Stimulated activated CD8-positive, alpha-beta memory T cell treated with anti-CD3 and anti-CD28 coated beads, Interleukin-12 subunit alpha, Interleukin-12 subunit beta, amount 100 ng/mL, for 24 hours (primary cell): Measurements from ENCODE around the gene FKBP4.
A peak's percentile ranks its signal among the peaks of the same experiment; 100 is the strongest.
"Not testable (repeated sequence)": the region's sequence is repeated elsewhere in the genome, so short reads cannot be mapped to it uniquely, and the experiment has no call there.

Experiments
- DNase-seq: peaks from one replicate; pipeline ENCODE4 v3.0.0-alpha.2; 2020; ENCODE audit errors: extremely low read depth

The FKBP4 gene, protein sequence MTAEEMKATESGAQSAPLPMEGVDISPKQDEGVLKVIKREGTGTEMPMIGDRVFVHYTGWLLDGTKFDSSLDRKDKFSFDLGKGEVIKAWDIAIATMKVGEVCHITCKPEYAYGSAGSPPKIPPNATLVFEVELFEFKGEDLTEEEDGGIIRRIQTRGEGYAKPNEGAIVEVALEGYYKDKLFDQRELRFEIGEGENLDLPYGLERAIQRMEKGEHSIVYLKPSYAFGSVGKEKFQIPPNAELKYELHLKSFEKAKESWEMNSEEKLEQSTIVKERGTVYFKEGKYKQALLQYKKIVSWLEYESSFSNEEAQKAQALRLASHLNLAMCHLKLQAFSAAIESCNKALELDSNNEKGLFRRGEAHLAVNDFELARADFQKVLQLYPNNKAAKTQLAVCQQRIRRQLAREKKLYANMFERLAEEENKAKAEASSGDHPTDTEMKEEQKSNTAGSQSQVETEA

DNA sequence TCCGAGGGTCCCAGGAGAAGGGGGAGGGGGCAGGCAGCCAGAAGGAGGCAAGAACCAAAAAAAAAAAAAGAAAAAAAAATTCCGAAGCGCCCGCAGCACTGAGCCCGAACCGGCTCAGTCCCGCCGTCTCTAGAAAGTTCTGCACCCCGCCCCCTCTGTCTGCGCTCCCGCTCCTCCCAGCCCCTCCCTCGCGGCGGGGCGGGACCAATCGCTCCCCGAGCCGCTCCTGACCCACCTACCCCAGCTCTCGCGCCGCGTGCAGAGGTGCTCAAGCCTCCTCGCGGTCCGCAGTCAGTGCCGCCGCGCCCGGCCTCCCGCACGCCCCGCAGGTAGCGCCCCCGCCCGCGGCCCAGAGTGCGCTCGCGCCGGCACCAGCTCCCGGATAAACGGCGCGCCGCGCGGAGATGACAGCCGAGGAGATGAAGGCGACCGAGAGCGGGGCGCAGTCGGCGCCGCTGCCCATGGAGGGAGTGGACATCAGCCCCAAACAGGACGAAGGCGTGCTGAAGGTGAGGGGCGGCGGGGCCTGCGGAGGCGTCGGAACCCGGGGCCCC, at the start of gene FKBP4:
FKBP4 (plus strand) TSS at position 235 of the 554 bp plus-strand sequence; CDS start at position 405, 170 bp downstream.
- DNase-seq = peak; percentile 78

DNA sequence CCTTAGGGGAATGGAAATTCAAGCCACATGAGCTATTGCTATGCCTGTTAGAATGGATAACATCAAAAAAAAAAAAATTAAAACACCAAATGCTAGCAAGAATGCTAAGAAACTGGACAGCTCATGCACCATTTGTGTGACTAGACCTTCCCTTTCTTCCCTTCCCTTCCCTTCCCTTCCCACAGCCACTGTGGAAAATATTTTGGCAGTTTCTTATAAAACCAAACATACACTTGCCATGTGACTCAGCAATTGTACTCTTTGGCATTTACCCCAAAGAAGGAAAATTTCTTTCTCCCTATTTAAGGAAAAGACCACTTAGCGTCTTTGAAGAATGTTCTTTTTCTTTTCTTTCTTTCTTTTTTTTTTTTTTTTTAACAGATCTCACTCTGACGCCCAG, 49.1 kb upstream of the FKBP4 start:
- no peak for DNase-seq

DNA sequence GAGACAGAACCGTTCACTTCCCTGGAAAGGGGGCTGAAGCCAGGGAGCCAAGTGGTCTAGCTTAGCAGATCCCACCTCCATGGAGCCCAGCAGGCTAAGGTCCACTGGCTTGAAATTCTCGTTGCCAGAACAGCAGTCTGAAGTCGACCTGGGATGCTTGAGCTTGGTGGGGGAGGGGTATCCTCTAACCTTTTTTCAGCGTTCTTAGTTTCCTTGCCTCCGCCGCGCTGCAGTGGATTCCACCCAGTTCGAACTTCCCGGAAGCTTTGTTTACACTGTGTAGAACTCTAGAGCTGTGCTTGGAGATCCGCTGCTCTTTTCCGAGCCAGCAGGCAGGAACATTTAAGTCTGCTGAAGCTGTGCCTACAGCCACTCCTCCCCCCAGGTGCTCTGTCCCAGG, 45.2 kb upstream of the FKBP4 start:
- DNase-seq = no peak

DNA sequence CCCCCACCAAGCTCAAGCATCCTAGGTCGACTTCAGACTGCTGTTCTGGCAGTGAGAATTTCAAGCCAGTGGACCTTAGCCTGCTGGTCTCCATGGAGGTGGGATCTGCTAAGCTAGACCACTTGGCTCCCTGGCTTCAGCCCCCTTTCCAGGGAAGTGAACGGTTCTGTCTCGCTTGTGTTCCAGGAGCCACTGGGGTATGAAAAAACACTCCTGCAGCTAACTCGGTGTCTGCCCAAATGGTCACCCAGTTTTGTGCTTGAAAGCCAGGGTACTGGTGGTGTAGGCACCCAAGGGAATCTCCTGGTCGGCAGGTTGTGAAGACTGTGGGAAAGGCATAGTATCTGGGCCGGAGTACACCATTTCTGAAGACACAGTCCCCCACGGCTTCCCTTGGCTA, 44.6 kb upstream of the FKBP4 start:
- DNase-seq = no peak

DNA sequence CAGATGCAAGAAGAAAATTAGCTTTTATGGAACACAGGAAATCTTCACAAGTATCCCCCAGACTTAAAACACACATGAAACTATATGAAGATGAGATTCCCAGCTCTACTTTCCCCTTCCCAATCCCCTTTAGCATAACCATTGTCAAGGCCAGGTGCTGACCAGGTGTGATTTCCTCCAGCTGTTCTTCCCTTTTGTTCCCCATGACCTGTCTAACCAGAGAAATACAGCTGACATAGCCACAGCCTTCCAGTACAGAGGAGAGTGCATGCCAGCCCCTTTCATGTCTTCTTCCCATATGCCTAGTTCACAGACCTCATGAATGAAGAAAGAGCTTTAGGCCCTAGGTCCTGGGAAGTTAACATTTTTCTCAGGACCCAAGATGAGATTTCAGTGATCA, 43.5 kb upstream of the FKBP4 start:
- no peak for DNase-seq

DNA sequence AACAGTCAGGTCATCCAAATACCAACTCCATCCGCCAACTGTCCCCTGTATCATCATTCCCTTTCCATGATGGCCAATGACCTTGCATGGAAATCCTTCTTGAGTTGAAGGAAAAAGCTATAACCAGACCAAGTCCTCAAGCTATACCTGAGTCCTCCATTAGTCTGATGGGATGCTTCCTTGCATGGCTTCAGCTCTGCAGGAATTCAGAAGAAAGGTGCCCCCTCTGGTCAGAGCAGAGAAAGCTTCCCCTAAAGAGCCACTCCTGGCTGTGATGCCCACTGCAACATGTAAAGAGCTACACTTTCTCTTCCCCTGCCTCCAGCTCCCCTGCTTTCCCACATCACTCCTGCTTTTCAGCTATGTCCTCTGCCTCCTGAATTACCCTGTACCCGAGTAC, 43.1 kb upstream of the FKBP4 start:
- DNase-seq = no peak

DNA sequence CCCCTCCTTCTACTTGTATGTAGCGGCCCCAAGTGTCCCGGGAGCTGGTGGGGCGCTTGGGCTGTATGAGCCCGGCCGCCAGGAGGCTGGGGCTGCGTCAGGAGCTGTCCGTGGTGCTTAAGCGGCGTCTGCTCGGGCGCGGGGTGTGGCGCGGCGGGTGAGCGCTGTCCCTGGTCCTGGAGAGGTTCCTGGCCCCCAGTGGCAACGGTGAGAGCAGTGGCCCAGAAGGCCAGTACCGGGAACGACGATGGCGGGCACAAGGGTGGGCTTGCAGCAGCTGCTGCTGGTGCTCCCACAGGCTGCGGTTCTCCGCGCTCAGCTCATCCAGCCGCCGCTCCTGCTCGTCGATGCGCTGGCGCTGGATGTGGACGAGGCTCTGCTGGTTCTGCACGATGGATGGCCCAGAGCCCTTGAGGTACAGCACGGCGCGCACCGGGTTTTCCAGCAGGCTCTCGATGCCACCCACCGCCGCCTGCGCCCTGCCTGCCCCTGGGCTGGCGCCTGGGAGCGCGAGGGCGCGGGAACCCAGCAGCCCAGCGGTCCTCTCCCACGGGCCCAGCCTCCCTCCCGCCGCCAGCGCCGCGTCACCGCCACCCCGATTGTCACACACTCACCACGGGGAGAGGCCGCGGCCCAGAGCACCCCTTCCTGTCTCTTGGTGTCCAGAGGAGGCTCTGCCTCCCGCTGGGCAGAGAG, 41.9 kb upstream of the FKBP4 start:
- DNase-seq = peak; percentile 14

DNA sequence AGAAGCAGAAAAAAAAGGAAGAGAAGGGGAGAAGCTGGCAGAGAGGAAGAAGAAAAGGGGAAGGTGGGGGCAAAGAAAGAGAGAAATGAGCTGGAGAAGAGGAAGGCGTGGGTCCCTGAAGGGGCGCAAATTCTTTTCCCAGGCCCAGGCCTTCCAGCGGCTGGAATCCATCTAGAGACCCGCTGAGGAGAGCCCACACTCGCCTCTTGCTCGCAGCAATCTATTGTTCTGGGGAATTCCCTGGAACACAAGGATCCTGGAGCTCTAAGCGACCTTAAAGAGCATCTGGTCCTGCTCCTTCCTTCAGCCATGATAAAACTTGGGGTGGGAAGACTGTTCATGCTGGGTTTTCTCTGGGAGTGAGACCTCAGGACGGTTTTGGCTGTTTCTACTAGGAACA, 41.2 kb upstream of the FKBP4 start:
- no peak for DNase-seq

DNA sequence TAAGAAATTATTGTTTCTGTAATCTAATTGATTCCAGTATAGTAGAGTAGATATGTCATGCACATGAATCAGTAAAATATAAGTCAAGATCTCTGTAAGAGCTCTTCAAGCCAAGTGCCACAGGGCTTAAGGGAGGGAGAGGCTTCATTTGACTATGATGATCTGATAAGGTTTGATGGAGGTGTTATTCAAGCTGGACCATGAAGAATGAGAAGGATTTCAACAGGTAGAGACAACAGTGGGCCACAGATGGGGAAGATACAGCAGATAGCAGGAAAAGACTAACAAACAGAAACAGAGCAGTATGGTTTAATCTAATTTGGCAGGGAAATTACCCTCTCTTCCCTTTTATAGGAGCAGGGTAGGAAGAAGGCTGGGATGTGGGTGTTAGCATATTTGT, 40.6 kb upstream of the FKBP4 start:
- no peak for DNase-seq

DNA sequence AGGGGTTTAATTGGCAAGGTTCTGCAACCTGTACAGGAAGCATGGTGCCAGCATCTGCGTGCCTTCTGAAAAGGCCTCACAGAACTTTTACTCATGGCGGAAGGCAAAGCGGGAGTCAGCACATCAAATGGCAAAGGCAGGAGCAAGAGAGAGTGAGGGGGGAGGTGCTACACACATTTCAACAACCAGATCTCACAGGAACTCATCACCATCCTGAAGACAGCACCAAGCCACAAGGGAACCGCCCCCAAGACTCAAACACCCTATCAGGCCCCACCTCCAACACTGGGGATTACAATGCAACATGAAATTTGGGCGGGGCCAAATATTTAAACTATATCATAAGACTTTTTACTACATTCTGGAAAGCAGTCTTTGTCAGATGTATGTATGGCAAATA, 38.0 kb upstream of the FKBP4 start:
- no peak for DNase-seq

DNA sequence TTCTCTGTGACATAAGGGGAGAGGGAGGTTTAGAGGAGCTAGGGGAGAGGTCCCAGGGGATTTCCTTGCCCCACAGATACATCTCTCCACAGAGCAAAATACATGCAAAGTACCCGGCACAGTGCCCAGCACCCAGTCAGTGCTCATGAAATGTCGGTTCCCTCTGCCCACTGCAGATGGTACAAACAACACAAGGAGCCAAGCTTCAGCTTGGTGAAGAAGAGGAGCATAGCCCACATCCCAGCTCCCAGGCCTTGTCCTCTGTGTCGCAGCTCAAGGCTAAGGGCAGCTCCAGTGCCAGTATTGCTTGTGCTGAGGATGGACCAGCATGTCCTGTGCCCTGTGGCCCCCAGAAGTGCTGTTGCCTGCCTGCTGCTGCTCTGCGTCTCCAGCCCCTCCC, 35.0 kb upstream of the FKBP4 start:
- DNase-seq = no peak

DNA sequence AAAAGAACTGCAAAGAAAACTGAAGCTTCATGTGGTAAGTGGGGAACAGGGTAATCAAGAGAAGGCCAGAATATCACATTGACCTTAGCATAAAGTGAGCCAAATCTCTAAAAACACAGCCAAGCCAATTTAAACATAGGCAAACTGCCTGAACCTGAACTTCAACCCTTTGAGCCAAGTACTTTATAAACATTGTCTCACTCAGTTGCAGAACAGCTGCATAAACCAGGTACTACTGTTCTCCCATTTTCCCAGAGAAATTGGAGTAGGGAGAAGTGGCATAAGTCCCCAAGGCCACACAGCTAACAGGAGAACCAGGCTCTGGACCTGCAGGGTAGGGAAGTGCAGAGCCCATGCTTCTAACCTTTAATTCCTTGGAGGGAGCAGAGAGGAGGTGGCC, 30.4 kb upstream of the FKBP4 start:
- DNase-seq = no peak

DNA sequence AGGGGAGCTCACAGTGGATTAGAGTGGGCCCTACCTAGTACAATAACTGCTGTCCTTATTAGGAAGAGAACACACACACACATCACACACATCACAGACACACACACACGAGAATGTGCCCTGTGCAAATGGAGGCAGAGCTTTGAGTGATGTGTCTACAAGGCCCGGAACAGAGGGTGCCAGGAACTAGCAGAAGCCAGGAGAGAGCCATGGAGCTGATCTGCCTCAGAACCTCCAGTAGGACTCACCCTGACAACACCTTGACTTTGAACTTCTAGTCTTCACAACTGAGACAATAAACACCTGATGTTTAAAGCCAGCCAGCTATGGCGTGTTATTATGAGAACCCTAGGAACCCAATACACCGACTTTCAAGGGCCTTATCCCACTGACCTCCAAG, 29.7 kb upstream of the FKBP4 start:
- DNase-seq = no peak

DNA sequence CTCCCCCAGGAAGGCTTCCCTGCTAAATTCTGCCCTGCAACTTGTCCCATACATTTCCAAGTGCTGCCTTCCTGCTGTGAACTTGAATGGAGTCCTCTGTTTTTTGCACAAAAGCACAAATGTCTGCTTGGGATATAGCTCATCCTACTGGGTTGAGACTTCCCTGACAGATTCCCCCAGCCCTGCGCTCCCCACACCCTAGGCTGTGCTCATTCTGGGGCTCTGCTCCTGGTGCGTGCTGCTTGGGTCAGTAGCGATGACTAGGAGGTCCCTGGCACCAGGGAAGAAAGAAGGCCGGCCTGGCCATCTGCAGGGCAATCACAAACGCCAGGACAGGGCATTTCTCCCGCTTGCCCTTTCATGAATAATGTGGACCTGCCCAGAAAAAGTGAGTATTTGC, 29.2 kb upstream of the FKBP4 start:
- no peak for DNase-seq

DNA sequence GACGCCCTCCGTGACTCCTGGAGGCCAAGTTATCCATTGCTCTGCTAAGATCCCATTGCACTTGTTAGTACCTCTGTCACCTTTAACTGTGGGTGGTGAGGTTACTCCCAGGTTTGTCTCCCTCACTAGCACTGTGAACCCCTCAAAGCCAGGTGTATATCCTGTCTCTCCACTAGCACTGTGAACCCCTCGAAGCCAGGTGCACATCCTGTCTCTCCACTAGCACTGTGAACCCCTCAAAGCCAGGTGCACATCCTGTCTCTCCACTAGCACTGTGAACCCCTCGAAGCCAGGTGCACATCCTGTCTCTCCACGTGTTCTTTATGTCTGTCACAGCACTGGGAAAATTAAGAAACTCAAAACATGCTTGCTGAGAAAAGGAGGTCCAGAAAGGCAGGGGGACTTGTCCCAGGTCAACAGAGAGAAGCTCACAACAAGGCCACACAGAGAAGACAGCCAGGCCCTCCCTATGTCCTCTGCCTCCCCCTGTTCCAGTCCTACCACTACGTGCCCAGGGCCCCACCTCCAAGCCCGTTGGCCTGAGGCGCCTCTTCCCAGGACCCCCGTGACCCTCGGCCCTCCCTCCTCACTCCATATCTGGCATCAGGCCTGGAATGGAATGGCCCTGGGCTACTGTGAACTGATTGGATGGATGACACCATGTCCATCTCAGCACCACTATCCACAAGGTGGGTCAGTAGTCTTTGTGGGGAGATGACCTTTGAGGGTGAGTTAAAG, 26.4 kb upstream of the FKBP4 start:
- DNase-seq = no peak

DNA sequence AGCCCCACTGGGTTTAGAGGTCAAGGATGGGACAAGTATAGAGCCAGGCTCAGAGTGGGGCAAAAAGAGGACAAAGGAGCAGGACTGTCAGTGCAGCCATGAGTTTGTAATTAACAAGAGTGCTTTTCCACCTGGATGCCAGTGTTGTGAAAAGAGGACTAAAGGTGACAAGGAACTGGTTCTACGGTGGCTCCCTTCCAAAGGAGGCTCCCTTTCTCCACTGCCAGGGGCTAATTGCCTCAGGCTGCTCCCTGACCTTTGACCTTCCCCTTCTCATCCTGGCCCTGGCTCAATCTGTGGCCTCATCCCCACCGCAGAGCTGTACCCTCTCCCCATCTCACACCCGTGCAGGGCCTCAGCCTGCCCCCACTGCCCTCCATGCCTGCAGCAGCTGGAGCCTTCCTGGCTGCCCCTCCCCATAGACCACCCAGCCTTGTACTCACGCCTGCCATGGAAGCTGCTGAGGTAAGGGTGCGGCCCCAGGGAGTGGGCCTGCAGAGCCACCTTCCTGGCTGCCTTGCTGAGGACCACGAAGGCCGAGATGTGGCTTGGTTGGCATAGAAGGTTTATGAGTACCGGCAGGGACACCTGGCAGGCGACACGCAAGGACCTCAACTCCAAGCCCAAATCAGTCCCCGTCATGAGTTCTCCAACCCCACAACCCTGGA, 24.8 kb upstream of the FKBP4 start:
- DNase-seq = no peak

DNA sequence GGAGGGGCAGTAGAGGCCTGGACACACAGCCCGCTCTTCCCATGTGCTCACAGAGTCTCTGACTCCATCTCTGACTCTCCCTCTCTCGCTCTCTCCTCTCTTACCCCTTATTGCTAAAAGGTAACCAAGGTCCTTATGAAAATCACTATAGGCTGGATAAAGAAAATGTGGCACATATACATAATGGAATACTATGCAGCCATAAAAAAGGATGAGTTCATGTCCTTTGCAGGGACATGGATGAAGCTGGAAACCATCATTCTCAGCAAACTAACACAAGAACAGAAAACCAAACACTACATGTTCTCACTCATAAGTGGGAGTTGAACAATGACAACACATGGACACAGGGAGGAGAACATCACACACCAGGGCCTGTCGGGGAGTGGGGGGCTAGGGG, 24.2 kb upstream of the FKBP4 start:
- not testable (repeated sequence) for DNase-seq

DNA sequence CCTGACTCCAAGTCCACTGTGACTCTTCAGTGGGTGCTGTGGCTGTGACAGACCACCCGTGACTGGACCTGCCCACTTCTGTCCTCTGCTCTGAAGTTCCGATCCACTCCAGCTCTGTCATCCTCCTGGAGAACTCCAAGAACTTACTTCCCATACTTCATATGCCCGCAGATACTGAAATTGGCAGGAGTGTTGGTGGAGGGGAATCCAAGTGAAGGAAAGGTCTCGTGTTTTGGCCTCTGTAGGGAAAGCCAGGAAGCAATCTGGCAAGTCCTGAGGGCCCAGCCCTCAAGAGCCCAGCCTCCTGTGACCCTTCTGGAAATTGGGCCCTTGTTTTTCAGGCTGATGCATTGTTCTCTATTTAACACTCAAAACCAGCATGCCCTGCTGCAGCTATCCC, 22.4 kb upstream of the FKBP4 start:
- DNase-seq = no peak

DNA sequence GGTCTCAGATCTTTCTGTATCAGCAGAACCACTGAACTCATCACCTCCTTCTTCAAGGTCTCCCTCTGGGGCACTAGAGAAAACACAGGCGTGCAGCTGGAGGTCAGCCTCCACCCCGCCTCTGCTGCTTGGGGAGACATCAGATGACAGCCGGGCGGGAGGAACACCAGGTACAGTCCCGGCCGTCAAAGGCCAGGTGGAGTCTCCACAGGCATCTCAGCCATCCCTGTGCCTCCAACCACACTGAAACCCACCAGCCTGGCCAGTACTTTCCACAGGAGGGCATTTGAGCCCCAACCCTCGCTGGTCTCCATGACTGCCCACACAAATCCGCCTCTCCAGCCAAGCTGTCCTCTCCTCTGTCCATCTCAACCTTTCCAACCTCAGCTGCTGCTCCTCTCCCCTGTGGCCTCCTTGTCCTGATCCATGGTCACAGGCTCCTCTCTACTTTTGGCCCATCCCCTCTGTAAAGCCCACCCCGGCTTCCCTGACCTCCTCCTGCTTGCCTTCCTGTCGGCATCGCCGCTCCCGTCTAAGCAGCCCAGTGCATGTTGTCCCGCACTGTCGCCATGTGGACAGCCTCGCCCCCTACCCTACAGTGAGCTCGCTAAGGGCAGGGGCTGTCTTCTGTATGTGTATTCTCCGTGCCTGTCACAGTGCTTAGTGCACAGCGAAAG, 21.4 kb upstream of the FKBP4 start:
- DNase-seq = no peak

DNA sequence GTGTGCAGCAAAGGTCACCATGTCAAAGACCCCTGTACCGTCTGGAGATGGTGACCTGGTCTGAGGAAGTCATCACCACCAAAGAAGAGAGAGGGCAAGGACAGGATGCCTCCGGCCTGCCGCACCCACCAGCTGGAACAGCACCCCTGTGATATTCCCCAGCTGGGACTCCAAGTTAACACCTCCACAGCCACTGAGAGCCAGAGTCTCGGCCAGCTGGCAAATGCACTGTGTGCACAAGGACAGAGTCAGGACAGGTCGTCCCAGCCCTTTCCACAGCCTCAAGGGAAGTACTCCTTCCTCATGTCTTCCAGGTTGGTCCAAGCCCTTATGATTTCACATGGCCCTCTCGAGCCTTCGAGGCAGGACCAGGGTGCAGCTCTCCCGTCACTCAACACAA, 19.3 kb upstream of the FKBP4 start:
- DNase-seq = no peak

DNA sequence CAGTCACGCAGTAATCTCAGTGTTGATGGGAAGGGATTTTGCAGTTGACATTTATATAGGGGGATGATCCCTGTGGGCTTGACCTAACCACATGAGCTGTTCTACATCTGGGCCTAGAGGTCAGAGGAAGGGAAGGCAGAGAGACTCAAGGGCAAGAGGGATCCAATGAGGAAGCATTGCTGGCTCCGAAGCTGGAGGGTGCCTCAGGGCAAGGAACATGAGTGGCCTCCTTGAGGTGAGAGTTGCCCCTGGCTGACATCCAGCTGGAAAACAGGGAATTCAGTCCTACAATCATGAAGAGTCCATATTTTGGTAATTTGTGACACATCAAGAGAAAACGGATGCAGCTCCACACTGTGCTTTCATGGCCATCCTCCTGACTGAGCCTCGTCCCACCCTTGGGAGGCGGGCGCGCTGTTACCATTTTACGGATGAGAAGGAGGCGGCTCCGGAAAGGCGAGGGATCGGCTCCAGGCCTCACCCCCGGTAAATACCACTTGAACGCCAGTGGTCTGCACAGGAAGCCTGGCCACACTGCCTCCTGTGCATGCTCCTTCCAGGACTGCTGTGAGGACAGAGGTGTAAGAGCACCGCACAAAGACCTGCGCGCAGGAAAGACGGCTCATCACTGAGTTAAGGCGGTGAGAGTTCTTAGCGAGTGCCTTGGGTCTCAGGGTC, 18.5 kb upstream of the FKBP4 start:
- no peak for DNase-seq
